HK-2 (cell line): Measurements from ENCODE around the gene TRIM2.
"Not testable (repeated sequence)": the region's sequence is repeated elsewhere in the genome, so short reads cannot be mapped to it uniquely, and the experiment has no call there.

ENCODE experiments used
- DNase-seq: peaks from one replicate; pipeline ENCODE4 v3.0.0-alpha.2; 2018; ENCODE audit not compliant: unreplicated experiment

Gene TRIM2

DNA sequence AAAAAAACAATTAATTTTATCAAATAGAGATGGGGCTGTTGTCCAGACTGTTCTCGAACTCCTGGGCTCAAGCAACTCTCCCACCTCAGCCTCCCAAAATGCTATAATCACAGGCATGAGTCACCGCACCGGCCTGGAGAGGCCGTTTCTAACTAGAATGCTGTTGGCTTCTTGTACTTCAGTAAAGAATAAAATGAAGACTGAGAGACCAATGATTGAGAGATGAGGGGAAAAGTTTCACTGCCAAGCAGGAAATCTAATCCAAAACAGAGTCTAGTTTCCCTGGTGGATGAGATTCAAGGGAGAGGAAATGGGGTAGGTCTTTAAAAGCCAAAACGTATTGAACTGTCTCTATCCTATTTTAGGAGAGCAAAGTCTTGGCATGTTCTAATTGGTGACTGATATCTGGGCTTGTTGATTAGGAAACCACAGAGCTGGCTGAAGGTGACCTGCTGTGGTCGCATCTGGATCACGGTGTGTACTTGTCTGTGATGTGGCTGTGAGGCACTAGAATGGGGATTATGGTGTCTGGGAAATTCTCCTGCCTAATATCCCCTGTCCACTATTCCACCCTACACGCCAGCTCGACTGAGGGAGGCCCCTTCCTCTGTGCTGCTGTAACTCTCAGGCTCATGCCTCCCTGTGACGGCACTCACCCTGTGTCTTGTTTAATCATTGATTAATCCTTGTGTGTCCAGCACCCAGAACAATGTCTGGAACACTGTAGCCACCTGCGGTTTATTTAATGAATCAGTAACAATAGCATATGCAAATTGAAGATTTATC, 15.0 kb upstream of the TRIM2 start:
- DNase-seq, result peak; percentile 38

DNA sequence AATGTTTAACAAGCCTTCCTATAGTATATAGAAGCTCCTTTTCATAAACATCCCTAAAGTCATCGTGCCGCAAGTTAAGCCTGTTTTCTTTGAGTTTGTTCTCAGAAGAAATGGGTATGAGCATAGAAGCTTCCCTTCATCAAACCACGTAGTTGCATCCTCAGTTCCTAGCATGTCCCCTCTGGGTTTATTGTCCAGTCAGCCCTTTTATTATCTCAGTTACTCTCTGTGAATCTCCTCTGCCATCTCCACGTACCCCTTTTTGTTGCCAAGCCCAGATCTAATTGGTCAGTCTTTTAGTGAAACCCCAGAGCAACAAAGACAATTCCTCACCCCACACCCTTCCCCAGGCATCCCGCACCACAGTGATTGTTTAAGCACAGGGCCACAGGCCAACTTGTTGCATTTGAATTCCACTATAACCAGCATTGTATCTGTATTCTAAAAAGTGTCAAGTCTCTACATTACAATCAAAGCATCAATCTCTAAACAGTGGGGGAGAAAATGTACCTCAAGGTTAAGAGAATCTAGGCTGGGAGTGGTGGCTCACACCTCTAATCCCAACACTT, 12.4 kb upstream of the TRIM2 start:
- DNase-seq, result no peak

DNA sequence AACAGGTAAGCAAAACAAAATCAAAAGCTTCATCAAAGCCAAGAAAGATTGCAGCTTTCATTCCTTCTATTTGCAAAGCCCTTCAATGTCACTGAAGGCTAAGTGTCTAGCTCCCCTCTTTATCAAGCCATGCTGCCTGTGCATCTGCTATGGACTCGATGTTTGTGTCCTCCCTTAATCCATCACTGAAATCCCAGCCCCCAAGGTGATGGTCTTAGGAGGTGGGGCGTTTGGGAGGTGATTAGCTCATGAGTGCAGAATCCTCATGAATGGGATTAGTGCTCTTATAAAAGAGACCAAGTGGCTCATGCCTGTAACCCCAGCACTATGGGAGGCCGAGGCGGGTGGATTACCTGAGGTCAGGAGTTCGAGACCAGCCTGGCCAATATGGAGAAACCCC, 6.9 kb upstream of the TRIM2 start:
- DNase-seq, result no peak

DNA sequence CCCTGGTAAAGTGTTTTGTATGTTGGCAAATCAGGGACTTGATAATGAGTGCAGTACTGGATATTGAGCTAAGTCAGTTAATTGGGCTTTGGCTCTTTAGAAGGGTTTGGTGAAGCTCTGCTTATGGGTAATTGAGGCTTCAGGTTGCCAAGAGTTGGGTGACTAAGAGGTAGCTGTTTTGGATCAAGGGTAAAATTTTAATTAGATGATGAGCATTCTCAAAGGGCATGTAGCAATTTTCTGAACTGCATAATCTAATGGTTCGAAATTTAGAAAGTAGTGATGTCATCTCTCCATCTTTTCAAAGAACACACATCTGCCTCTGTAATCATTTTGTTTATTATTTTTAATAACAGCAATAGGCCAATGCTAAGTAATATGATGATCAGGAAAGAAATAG, 5.5 kb upstream of the TRIM2 start:
- no peak for DNase-seq

DNA sequence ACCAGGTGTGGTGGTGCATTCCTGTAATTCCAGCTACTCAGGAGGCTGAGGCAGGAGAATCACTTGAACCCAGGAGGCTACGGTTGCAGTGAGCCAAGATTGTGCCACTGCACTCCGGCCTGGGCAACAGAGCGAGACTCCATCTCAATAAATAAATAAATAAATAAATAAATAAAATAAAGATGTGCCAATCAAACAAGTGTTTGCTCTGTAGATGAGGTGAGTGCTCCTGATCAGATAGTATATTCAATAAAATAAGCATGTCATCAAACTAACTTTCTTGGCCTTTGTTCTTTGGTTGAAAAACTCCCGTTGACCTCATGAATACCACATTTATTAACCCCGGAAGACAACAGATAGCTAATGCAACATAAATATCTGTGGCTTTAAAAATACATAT, 497 bp upstream of the TRIM2 start:
- DNase-seq, result not testable (repeated sequence)

DNA sequence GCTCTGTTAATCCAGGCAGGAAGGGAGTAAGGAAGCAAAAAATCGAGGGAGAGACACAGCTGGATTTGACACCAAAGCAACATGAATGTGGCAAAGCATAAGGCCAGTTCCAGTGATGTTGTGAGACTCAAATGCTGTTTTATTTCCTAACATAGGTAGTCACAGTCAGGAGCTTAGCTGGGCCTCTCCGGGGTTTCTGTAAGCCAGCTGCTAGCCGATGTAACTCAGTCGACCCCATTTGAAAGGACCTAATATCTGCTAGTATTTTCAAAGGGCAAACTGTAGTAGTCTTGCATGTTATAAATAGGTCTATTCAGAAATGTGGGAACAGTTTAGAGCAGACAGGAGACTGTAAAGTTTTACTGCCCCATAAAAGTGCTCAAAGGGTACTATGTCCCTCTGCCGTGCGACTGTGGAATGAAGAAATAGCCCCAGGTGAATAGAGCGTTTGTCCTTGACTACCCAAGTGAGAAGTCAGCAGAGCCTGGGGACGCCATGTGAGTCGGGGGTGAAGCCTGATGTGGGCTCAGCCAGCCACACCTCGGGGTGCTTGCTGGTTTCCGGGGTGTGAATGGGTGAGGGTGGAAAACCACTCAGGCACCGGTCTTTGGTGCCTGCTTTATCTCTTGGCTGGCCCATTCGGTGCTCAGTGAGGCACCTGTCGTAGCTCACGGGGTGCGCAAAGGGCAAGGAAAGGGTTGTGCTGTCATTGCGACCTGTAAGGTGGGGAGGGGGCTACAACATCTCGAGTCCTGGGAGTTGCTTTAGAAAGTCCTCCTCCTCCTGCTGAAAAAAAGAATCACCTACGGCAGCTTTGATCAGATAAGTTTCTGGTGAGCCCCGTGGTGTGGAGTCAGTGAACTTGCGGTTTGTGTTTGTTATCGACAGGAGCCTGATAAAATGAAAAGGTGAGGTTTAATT, 745 bp downstream of the TRIM2 start:
- no peak for DNase-seq

DNA sequence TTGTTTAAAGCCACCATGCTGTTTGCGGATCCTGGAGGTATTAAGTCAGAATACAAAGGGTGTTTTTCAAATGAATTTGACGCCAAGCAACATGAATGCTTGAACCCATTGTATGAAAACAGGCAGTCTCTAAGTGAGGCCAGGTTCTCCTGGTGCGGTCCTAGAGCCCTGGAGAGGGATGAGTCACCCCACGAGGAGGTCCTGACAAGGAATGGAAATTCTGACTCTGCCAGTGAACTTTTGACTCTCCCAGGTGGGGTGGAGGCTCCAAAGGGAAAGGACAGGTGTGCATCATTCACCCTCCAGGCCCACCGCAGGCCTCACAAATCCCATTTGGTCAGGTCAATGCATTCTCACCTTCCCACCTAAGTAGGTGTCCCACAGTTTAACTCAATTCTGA, 1.5 kb downstream of the TRIM2 start:
- DNase-seq, result peak; percentile 28

DNA sequence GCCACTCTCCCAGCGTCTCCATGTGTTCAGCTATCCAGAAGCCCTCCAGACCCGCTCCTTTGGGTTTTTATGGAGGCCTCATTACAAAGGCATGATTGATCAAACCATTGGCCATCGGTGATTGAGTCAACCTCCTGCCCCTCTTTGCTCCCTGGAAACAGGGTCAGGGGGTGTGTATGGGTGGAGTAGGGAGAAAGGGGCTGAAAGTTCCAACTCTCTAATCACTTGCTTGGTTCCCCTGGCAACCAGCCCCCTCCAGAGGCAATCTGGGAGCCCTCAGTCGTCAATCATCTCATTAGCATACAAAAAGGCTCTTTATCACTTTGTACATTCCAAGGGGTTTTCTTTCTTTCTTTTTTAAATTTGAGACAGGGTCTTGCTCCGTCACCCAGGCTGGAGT, 2.3 kb downstream of the TRIM2 start:
- DNase-seq, result no peak

DNA sequence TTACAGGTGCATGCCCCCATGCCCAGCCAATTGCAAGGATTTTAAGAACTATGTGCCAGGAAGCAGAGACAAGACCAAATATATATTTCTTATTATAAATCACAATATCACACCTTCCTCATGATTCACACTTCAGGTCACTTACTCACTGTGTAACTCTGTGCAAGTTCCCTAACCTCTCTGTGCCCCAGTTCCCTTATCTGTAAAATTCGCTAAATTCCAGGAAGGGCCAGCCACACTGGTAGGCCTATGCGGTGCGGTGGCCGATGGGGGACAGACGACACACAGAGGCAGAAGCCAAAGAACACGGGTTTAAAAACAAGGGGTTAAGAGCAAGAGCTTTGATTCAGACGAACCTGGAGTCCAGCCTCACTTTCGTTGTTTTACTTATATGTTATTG, 2.8 kb downstream of the TRIM2 start:
- no peak for DNase-seq

DNA sequence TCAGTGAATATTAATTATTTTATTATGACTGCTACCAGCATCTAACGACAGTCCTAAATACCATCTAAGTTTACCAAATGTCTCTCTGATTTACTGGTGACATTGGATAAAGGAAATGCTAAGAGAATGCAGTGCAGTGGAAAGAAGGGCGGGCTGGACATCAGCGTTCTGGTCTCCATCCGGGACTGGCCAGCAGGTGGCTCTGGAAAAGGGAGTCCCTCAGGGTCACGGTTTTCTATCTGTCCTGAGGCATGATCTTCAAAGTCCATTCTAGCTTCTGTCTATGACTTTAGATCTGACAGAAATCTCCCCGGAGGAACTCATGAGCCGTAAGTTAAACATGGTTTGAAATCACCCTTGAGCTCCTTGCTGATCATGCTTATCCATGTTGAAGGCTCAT, 3.3 kb downstream of the TRIM2 start:
- DNase-seq, result peak; percentile 15

DNA sequence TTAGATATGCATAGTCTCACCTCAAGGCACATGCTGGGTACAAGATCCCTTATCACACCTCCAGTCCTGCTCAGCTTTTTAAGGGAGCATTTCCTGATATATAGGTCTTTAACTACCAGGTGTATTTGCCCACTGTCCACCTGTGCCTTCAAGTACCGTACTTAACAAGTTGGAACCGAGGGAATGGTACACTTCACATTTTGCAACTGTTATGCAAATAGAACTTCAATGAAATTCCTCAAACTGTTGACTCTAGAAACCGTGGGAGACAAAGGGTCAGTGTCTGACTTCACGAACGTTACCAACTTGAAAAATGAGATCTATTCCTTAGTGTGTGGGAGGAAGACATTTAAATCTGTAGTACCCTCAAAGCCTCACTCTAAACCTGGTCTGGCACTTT, 5.2 kb downstream of the TRIM2 start:
- DNase-seq, result no peak

DNA sequence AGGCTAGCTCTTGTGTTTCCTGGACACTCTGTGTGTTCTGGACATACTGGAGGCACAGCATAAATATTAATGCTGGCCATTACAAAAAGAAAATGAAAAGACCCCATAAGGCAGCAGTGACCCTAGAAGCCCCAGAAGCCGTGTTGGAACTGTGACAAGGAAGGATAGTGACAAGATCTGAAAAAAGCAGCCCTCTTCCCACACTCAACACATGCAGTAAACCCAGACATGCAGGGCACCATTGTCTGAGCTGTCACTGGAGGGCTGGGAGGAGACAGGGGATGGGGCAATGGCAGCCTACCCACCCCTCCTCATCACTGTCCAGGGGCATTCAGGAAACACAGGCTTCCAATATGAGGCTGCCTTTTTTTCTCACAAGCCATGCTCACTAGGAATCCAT, 6.5 kb downstream of the TRIM2 start:
- DNase-seq, result no peak

DNA sequence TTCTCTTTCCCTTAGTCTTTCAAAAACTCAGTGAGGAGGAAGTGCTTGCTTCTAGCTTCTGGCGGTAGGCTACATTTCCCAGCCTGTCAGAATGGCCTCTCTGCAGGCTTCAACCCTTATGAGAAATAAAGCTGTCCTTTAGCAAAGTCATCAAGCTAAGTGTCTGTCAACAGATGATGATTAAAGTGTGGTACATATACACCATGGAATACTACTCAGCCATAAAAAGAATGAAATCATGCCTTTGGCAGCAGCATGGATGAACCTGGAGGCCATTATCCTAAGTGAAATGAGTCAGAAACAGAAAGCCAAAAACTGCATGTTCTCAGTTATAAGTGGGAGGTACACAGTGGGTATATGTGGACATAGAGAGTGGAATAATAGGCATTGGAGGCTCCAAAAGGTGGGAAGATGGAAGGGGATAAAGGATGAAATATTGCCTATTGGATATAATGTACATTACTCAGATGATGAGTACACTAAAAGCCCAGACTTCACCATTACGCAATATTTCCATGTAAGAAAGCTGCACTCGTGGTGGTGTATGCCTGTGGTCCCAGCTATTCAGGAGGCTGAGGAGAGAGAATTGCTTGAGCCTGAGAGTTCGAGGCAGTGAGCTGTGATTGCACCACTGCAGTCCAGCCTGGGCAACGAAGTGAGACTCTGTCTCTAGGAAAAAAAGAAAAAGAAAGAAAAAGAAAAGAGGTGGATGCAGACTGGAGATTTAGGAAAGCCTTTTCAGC, 7.9 kb downstream of the TRIM2 start:
- no peak for DNase-seq

DNA sequence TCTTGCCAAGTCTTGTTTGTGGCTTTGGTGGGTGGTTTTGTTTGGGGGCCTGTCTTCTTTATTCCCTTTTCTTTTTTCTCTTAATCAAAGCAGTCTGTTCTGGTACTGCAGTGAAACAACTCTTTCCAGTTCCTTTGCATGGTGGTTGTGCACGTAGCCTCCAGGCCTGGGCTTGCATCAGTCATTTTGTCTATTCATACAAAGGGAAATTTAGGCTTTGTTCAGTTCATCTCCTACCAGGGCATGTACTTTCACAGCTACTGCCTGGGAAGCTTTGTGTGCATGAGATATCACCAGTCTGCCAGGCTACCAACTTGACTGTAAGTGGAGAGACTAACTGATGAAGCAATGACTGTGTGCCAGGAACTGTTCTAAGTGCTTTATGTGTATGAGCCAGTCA, 8.5 kb downstream of the TRIM2 start:
- no peak for DNase-seq

DNA sequence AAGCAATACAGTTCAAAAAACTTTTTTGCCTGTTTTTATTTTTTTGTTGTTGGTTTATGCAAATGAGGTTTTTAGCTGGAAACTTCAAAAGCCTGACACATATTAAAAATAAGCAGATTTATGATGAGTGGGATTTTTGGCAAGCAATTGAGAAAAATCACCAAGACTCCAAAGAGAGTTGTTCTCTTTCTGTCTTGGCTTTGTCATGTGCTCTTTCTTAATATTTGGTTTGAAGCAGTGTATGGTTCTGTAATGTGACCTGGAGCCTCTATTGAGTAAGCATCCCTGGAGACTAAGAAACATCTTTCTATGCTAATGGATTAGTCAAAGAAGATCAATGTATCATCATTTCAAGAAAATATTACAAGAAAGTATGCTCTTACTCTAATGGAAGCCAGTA, 11.7 kb downstream of the TRIM2 start:
- no peak for DNase-seq

DNA sequence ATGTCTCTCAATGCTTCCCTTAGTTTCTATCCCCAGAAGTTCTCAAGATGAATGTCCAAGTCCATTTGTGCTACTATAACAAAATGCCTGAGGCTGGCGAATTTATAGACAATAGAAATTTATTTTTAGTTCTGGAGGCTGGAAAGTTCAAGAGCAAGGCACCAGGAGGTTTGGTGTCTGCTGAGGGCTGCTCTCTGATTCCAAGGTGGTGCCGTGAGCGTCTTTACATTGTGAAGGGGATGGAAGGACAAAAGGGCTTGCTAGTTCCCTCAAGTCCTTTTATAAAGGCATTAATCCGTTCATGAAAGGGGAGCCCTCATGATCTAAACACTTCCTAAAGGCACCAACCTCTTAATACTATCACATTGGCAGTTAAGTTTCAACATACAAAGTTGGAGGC, 12.3 kb downstream of the TRIM2 start:
- DNase-seq, result no peak

DNA sequence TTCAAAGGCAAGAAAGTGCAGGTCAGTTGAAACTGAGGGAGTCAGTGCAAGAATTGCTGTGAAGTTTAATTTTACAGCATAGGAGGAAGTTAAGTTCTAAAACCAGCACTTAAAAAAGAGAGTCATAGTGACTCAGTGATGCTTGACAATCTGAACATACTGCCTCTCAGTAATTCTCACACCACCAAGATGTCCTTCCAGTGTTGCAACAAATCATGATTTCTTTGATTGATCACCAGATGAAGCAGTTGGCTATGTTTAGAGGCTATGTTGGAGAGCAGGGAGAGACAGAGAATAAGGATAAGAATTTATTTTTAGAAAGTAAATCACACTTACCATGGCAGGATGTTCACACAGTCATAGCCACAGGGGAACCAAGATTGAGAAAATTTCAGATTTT, 13.2 kb downstream of the TRIM2 start:
- no peak for DNase-seq

DNA sequence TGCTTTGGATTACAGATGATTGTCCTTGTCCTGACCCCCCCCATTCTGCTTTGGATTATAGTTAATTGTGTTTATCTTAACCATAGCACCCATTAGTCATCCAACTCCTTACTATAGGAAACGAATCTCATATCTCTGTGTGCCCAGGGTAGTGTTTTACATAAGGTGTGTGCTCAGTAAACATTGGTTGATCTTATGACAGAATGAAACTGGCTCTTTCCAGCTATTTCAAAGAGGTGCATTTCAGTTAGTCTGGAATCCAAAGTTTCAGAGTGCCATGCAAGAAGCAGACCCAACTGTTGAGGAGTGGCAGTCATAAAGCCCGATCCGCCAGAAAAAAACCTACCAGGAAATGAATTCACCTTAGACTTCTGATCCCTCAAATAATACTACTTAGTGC, 14.7 kb downstream of the TRIM2 start:
- DNase-seq, result no peak

DNA sequence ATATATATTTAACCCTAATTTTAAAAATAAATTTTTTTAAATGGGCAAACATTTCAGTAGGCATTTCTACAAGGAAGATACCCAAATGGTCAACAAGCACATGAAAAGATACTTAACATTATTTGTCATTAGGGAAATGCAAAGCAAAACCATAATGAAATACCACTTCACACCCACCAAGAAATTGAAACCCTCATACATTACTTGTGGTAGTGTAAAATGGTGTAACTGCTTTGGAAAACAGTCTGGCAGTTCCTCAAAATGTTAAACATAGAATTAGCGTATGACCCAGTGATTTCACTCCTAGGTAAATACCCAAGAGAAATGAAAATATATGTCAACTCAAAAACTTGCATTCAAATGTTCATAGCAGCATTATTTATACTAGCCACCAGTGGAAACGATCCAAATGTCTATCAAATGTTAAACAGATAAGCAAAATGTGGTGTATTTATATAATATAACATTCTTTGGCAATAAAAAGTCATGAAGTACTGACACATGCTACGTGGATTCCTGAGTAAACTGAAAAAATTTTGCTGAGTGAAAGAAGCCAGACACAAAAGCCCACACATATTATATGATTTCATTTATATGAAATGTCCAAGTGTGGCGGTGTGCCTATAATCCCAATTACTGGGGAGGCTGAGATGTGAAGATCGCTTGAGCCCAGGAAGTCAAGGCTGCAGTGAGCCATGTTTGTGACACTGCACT, 16.6 kb downstream of the TRIM2 start:
- no peak for DNase-seq

DNA sequence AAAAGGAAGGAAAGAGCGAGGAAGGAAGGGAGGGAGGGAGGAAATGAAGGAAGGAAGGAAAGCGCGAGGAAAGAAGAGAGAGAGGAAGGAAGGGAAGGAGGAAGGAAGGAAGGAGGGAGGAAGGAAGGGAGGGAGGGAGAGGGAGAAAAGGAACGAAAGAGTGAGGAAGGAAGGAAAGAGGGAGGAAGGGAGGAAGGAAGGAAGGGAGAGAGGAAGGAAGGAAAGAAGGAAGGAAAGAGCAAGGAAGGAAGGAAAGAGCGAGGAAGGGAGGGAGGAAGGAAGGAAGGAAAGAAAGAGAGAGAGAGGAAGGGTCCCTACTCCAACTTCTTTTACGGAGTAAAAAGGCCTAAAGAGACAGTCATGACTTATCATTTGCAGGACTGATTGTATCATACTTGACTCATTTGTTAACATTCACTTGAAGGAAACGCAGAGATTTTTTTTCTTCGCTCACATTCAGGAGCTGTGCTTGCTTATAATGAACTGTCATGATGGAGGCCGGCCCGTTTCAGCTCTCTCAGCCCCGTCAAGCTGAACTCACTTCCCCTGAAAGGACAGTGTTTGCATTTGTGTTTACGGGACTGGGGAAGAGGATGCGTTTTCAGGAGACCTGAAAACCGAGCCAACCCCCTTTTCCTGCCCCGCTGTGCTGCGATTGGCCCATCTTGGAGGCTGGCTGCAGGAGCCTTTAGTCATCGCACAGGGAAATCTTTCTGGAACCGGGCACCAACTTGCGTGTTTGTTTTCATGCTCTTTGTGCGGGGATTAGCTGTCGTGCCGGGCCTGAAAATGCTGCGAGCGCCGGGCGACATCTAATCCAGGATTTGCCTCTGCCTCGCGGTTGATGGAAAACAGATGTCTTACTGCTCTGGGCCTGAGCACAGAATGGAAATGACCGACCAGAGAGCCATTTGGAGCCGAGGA, 17.8 kb downstream of the TRIM2 start:
- peak; percentile 60 for DNase-seq
